HEK293 (cell line): ENCODE results near the gene TNRC6A.
A peak's percentile ranks its signal among the peaks of the same experiment; 100 is the strongest.

Source experiments
- CTCF ChIA-PET: fragments of 350-600 bp; formaldehyde crosslinking; extraction: SDS; loops from one replicate; lab custom pipeline; 2021; ENCODE audit warnings: antibody characterized with exemption; lab: Yijun Ruan, JAX
- POLR2A ChIA-PET: fragments of 300-600 bp; formaldehyde crosslinking; extraction: SDS; loops from one replicate; lab custom pipeline; 2020; ENCODE audit warnings: antibody characterized with exemption, inconsistent platforms; lab: Yijun Ruan, JAX
- H3K27ac ChIP-seq: fragments of 200-500 bp; sonication (Bioruptor generic); 2 replicates; pipeline ENCODE4 v1.5.1; 2014; ENCODE audit warnings: low read depth, low read length, control low read depth, inconsistent platforms; ENCODE audit errors: extremely low read depth
- H3K36me3 ChIP-seq, 2 experiments: fragments of 200-500 bp in 1 of 2; sonication (Bioruptor generic) in 1 of 2; 1 replicate in 1 of 2; 2 replicates in 1 of 2; pipeline ENCODE4 v1.5.1; 2014 to 2017; ENCODE audit warnings: inconsistent platforms in 2 of 2, low read length in 2 of 2; ENCODE audit not compliant: control insufficient read depth in 2 of 2, insufficient read depth in 1 of 2
- H3K4me1 ChIP-seq: fragments of 200-500 bp; sonication (Bioruptor generic); 2 replicates; pipeline ENCODE4 v1.5.1; 2014; ENCODE audit warnings: mild to moderate bottlenecking, low read length, inconsistent platforms; ENCODE audit not compliant: control insufficient read depth, insufficient read depth
- H3K4me3 ChIP-seq: 2 replicates; pipeline ENCODE4 v1.5.1; 2011; ENCODE audit warnings: low read depth, mild to moderate bottlenecking, control low read depth, low read length, moderate library complexity
- H3K9me3 ChIP-seq: fragments of 200-500 bp; sonication (Bioruptor generic); 2 replicates; pipeline ENCODE4 v1.5.1; 2014; ENCODE audit warnings: low read depth, low read length, inconsistent platforms; ENCODE audit not compliant: control insufficient read depth, insufficient read depth
- ATF2 ChIP-seq: fragments of 450-650 bp; formaldehyde crosslinking; IDR thresholded peaks from 2 replicates; pipeline ENCODE4 v1.5.1; 2016; ENCODE audit warnings: missing biosample characterization, missing genetic modification characterization, low read depth
- BCL11B ChIP-seq: fragments of 450-650 bp; formaldehyde crosslinking; IDR thresholded peaks from 2 replicates; pipeline ENCODE4 v1.5.1; 2016; ENCODE audit warnings: low read depth, missing biosample characterization, missing genetic modification characterization
- ELK4 ChIP-seq: IDR thresholded peaks from 2 replicates; pipeline ENCODE4 v1.6.1; 2011; ENCODE audit warnings: mild to moderate bottlenecking, low read depth, low read length, borderline replicate concordance
- GLIS1 ChIP-seq: fragments of 450-650 bp; formaldehyde crosslinking; IDR thresholded peaks from 2 replicates; pipeline ENCODE4 v1.5.1; 2016; ENCODE audit warnings: missing biosample characterization, missing genetic modification characterization
- KLF9 ChIP-seq: fragments of 450-650 bp; formaldehyde crosslinking; IDR thresholded peaks from 2 replicates; pipeline ENCODE4 v1.5.1; 2016; ENCODE audit warnings: missing biosample characterization, missing genetic modification characterization, low read depth
- OSR2 ChIP-seq: fragments of 450-650 bp; formaldehyde crosslinking; IDR thresholded peaks from 2 replicates; pipeline ENCODE4 v1.5.1; 2016; ENCODE audit warnings: missing biosample characterization, missing genetic modification characterization
- SP7 ChIP-seq: fragments of 450-650 bp; formaldehyde crosslinking; IDR thresholded peaks from 2 replicates; pipeline ENCODE4 v1.5.1; 2016; ENCODE audit warnings: missing biosample characterization, missing genetic modification characterization
- ZBTB6 ChIP-seq: fragments of 450-650 bp; formaldehyde crosslinking; IDR thresholded peaks from 2 replicates; pipeline ENCODE4 v1.5.1; 2017; ENCODE audit warnings: missing biosample characterization, missing genetic modification characterization
- ZEB2 ChIP-seq: fragments of 450-650 bp; formaldehyde crosslinking; IDR thresholded peaks from 2 replicates; pipeline ENCODE4 v1.5.1; 2016; ENCODE audit warnings: missing biosample characterization, missing genetic modification characterization
- ZNF23 ChIP-seq: fragments of 450-650 bp; formaldehyde crosslinking; IDR thresholded peaks from 2 replicates; pipeline ENCODE4 v1.5.1; 2016; ENCODE audit warnings: missing biosample characterization, missing genetic modification characterization, borderline replicate concordance
- ZNF335 ChIP-seq: fragments of 450-650 bp; formaldehyde crosslinking; conservative IDR thresholded peaks from 2 replicates; pipeline ENCODE4 v1.5.1; 2016; ENCODE audit warnings: missing biosample characterization, missing genetic modification characterization
- ZNF37A ChIP-seq: fragments of 450-650 bp; IDR thresholded peaks from 2 replicates; pipeline ENCODE4 v1.5.1; 2018; ENCODE audit warnings: missing biosample characterization, missing genetic modification characterization
- ZNF404 ChIP-seq: fragments of 450-650 bp; formaldehyde crosslinking; IDR thresholded peaks from 2 replicates; pipeline ENCODE4 v1.5.1; 2017; ENCODE audit warnings: missing biosample characterization, missing genetic modification characterization
- ZNF426 ChIP-seq: fragments of 450-650 bp; formaldehyde crosslinking; IDR thresholded peaks from 2 replicates; pipeline ENCODE4 v1.5.1; 2017; ENCODE audit warnings: missing biosample characterization, missing genetic modification characterization, mild to moderate bottlenecking, inconsistent platforms, moderate library complexity
- ZNF521 ChIP-seq: fragments of 450-650 bp; formaldehyde crosslinking; IDR thresholded peaks from 2 replicates; pipeline ENCODE4 v1.5.1; 2017; ENCODE audit warnings: missing biosample characterization, mild to moderate bottlenecking, missing genetic modification characterization
- ZNF548 ChIP-seq: fragments of 450-650 bp; formaldehyde crosslinking; IDR thresholded peaks from 2 replicates; pipeline ENCODE4 v1.5.1; 2016; ENCODE audit warnings: missing biosample characterization, missing genetic modification characterization
- ZNF654 ChIP-seq: fragments of 450-650 bp; formaldehyde crosslinking; IDR thresholded peaks from 2 replicates; pipeline ENCODE4 v1.5.1; 2016; ENCODE audit warnings: low read depth, missing biosample characterization, missing genetic modification characterization
- ZNF792 ChIP-seq: fragments of 450-650 bp; formaldehyde crosslinking; IDR thresholded peaks from 2 replicates; pipeline ENCODE4 v1.5.1; 2016; ENCODE audit warnings: missing biosample characterization, missing genetic modification characterization
- ZNF843 ChIP-seq: fragments of 450-650 bp; formaldehyde crosslinking; IDR thresholded peaks from 2 replicates; pipeline ENCODE4 v1.5.1; 2016; ENCODE audit warnings: missing biosample characterization, missing genetic modification characterization

TNRC6A gene

GRCh38 chr16:24683847-24684493 lies 45.5 kb upstream of the TNRC6A start:
- Histone ChIP-seq H3K4me3 (no peak overlapping the region), H3K36me3 (no peaks in the 10 kb centered on the region), H3K4me1 (peaks cover 7% of the 10 kb centered on the region; the same call in 1 of the 2 replicates), H3K9me3 (no peaks in the 10 kb centered on the region), H3K27ac (no peak overlapping the region)
- TF ChIP-seq ZNF548 (no peak), KLF9 (tag by site-specific recombination) (0 out of 2 replicates have a peak, but pooled peaks have one; percentile 24), GLIS1 (tag by site-specific recombination) (peak; percentile 86), ELK4 (no peak)
- CTCF ChIA-PET, result interaction anchor here (0.6 kb wide), 1 partner anchor 10 kb away, joined by 4 read pairs; no protein-coding TSS in a partner anchor
- POLR2A ChIA-PET, result no interaction called here

- ChIA-PET CTCF (interaction anchor here (1.0 kb wide), 1 partner anchor 13 kb away, joined by 3 read pairs; no protein-coding TSS in a partner anchor), POLR2A (interaction anchor here (1.4 kb wide), 1 partner anchor 10 kb away, joined by 3 read pairs; no protein-coding TSS in a partner anchor)
- Histone ChIP-seq H3K9me3 (no peaks in the 10 kb centered on the region), H3K4me1 (peaks cover 7% of the 10 kb centered on the region; the same call in 1 of the 2 replicates), H3K36me3 (no peaks in the 10 kb centered on the region), H3K4me3 (no peak overlapping the region), H3K27ac (no peak overlapping the region)
- peak; percentile 86 for TF ChIP-seq ATF2 (tag by site-specific recombination)
- no peak for TF ChIP-seq BCL11B (tag by site-specific recombination)
- TF ChIP-seq ZNF335 (tag by site-specific recombination), result peak; percentile 57
- no peak for TF ChIP-seq ZNF404 (tag by site-specific recombination)
- no peak for TF ChIP-seq ZEB2
- TF ChIP-seq GLIS1 (tag by site-specific recombination), result peak; percentile 6; the same call in 1 of the 2 replicates
- TF ChIP-seq OSR2 (tag by site-specific recombination), result no peak
Observed at GRCh38 chr16:24685539-24686432, 43.7 kb upstream of the TNRC6A start.

- ChIA-PET CTCF (interaction anchor here (0.5 to 2.2 kb wide), 3 partner anchors 12 to 170 kb away, joined by 3 to 7 read pairs (median 3); no protein-coding TSS in a partner anchor), POLR2A (interaction anchor here (1.4 kb wide), 1 partner anchor 10 kb away, joined by 3 read pairs; no protein-coding TSS in a partner anchor)
- no peaks in the 10 kb centered on the region for H3K9me3 ChIP-seq
- no peak overlapping the region for H3K27ac ChIP-seq
- no peak for TF ChIP-seq SP7 (tag by site-specific recombination)
- TF ChIP-seq ZNF654 (tag by site-specific recombination), result no peak
- TF ChIP-seq, all 188 proteins: peak for 0
- no peak overlapping the region for H3K4me3 ChIP-seq
- H3K4me1 ChIP-seq, result peaks cover 7% of the 10 kb centered on the region; the same call in 1 of the 2 replicates
- H3K36me3 ChIP-seq, result no peaks in the 10 kb centered on the region
Observed at GRCh38 chr16:24686678-24687077, 42.8 kb upstream of the TNRC6A start.

- no peaks in the 10 kb centered on the region for H3K9me3 ChIP-seq
- CTCF ChIA-PET, result interaction anchor here (0.6 to 2.2 kb wide), 5 partner anchors 11 to 172 kb away, joined by 3 to 7 read pairs (median 5); no protein-coding TSS in a partner anchor
- H3K27ac ChIP-seq, result no peak overlapping the region
- no peak overlapping the region for H3K4me3 ChIP-seq
- peaks cover 7% of the 10 kb centered on the region; the same call in 1 of the 2 replicates for H3K4me1 ChIP-seq
- H3K36me3 ChIP-seq, result no peaks in the 10 kb centered on the region
- no peak for TF ChIP-seq ZNF426 (tag by site-specific recombination)
- TF ChIP-seq ZBTB6, result no peak
- no peak for TF ChIP-seq ZNF37A (tag by site-specific recombination)
- no peak for TF ChIP-seq ZNF23 (tag by site-specific recombination)
- TF ChIP-seq ZNF792 (tag by site-specific recombination), result no peak
- no peak for TF ChIP-seq ZNF521 (tag by site-specific recombination)
- no peak for TF ChIP-seq ZNF843
- TF ChIP-seq SP7 (tag by site-specific recombination), result no peak
- TF ChIP-seq, all 188 proteins: peak for 0
- POLR2A ChIA-PET, result no interaction called here
Observed at GRCh38 chr16:24688359-24688758, 41.1 kb upstream of the TNRC6A start.
